NCI-H2081 treated with DMSO at 0.1 percent for 48 hours (cell line): ENCODE data around the gene TLK1.

Experiments used
- DNase-seq: peaks from one replicate; lab custom pipeline; 2025; lab: John Stamatoyannopoulos, UW

The TLK1 gene

GRCh38 chr2:171160119-171160955, at the start of gene TLK1:
Gene TLK1, minus strand, starts transcription at chr2:171160893. Its CDS starts 465 bp downstream, at chr2:171160428.
- no peak for DNase-seq

GRCh38 chr2:171210216-171210863, 49.6 kb upstream of the TLK1 start:
- DNase-seq, result no peak

- DNase-seq, result no peak
Measured at GRCh38 chr2:171208657-171209056, 48.0 kb upstream of the TLK1 start.

GRCh38 chr2:171206422-171207115, 45.9 kb upstream of the TLK1 start:
- DNase-seq, result no peak

GRCh38 chr2:171205551-171205950, 44.9 kb upstream of the TLK1 start:
- DNase-seq, result no peak

- DNase-seq, result no peak
Measured at GRCh38 chr2:171201767-171202166, 41.1 kb upstream of the TLK1 start.

- no peak for DNase-seq
Measured at GRCh38 chr2:171201271-171201670, 40.6 kb upstream of the TLK1 start.

GRCh38 chr2:171200469-171200868, 39.8 kb upstream of the TLK1 start:
- DNase-seq, result no peak

- DNase-seq, result no peak
Measured at GRCh38 chr2:171191021-171191420, 30.3 kb upstream of the TLK1 start.

- DNase-seq, result no peak
Measured at GRCh38 chr2:171187819-171188218, 27.1 kb upstream of the TLK1 start.

- no peak for DNase-seq
Measured at GRCh38 chr2:171187177-171187576, 26.5 kb upstream of the TLK1 start.

- DNase-seq, result no peak
Measured at GRCh38 chr2:171185941-171186340, 25.2 kb upstream of the TLK1 start.

GRCh38 chr2:171185165-171185818, 24.6 kb upstream of the TLK1 start:
- no peak for DNase-seq

- DNase-seq, result no peak
Measured at GRCh38 chr2:171181064-171182049, 20.7 kb upstream of the TLK1 start.

GRCh38 chr2:171180229-171180930, 19.7 kb upstream of the TLK1 start:
- DNase-seq, result no peak

GRCh38 chr2:171178993-171179392, 18.3 kb upstream of the TLK1 start:
- no peak for DNase-seq

GRCh38 chr2:171176516-171176915, 15.8 kb upstream of the TLK1 start:
- no peak for DNase-seq

- no peak for DNase-seq
Measured at GRCh38 chr2:171174075-171174474, 13.4 kb upstream of the TLK1 start.

- no peak for DNase-seq
Measured at GRCh38 chr2:171173087-171173486, 12.4 kb upstream of the TLK1 start.

- DNase-seq, result no peak
Measured at GRCh38 chr2:171171808-171172207, 11.1 kb upstream of the TLK1 start.
